Sigmoid colon (tissue), 7 donors: Measurements from ENCODE around the gene SBNO2. TPM values are rescaled to one million over a fixed set of nuclear protein-coding genes. Genes with fewer than 3 reads are reported as not detected.

Source experiments
- DNase-seq: peaks from one replicate; pipeline ENCODE4 v3.0.0-alpha.2; 2019
- H3K27ac ChIP-seq, 4 donors: fragments of 200-600 bp; sonication (generic); one replicate each; pipeline ENCODE4 v1.5.1; 2016 to 2019; ENCODE audit warnings: mild to moderate bottlenecking in 1 of 4
- H3K27me3 ChIP-seq, 3 donors: fragments of 200-600 bp; sonication (generic); one replicate each; pipeline ENCODE4 v1.5.1; 2019; ENCODE audit warnings: mild to moderate bottlenecking in 1 of 3
- H3K36me3 ChIP-seq, 4 donors: fragments of 200-600 bp; sonication (generic); one replicate each; pipeline ENCODE4 v1.5.1; 2016 to 2019
- H3K4me1 ChIP-seq, 4 donors: fragments of 200-600 bp; sonication (generic); one replicate each; pipeline ENCODE4 v1.5.1; 2017 to 2019
- H3K4me3 ChIP-seq, 4 donors: fragments of 200-600 bp; sonication (generic); one replicate each; pipeline ENCODE4 v1.5.1; 2017 to 2019; ENCODE audit warnings: mild to moderate bottlenecking in 2 of 4, moderate library complexity in 1 of 4
- H3K9me3 ChIP-seq, 4 donors: fragments of 200-600 bp in 3 of 4; sonication (generic) in 3 of 4; one replicate each; pipeline versions ENCODE4 v1.5.1 to v1.6.1; 2013 to 2019
- CTCF ChIP-seq, 4 experiments: fragments of 450-650 bp in 3 of 4; fragments of 200-600 bp in 1 of 4; IDR thresholded peaks; one replicate each; pipeline ENCODE4 v1.5.1; 2016 to 2019; ENCODE audit warnings: antibody characterized with exemption in 4 of 4, mild to moderate bottlenecking in 3 of 4, moderate library complexity in 2 of 4
- EP300 ChIP-seq, 4 donors: sonication (generic); formaldehyde crosslinking; IDR thresholded peaks; one replicate each; pipeline ENCODE4 v1.6.1; 2017; ENCODE audit warnings: antibody characterized with exemption in 4 of 4
- POLR2A ChIP-seq, 2 donors: fragments of 450-650 bp; IDR thresholded peaks; one replicate each; pipeline ENCODE4 v1.6.1; 2016; ENCODE audit warnings: antibody characterized with exemption in 2 of 2, mild to moderate bottlenecking in 2 of 2, moderate library complexity in 2 of 2
- POLR2AphosphoS5 ChIP-seq, 4 donors: sonication (generic); formaldehyde crosslinking; IDR thresholded peaks; one replicate each; pipeline ENCODE4 v1.6.1; 2017; ENCODE audit warnings: antibody characterized with exemption in 4 of 4
- WGBS, 2 donors: extraction: QIAGEN DNeasy Blood & Tissue Kit; methylation state at CpG; one replicate each; pipeline ENCODE4 v1.1.7; 2013; 5-methylcytosine and 5-hydroxymethylcytosine counted together
- intact Hi-C: fragments of 100-400 bp; cut with DNase I; formaldehyde crosslinking; loops from one replicate; pipeline ENCODE4 v1.15.1; 2023
- polyA plus RNA-seq, 3 donors: library from polyadenylated mRNA; stranded (reverse); fragments of 200-250 nt; gene quantifications; one replicate each; pipeline ENCODE4 v1.2.3, GENCODE V29; 2013
- total RNA-seq, 4 donors: library from RNA; depleted of rRNA; stranded (reverse); fragments of >200 nt; gene quantifications; one replicate each; pipeline ENCODE4 v1.1.0, GENCODE V29; 2016
- donor health status: healthy with polysubstance abuse.
- donor health status: Bipolar disorder and iron deficiency.
- donor health status: healthy.

SBNO2 gene
- total and polyA plus RNA-seq, 7 donors: 6.8 to 91.9 (median 14.8) TPM

GRCh38 chr19:1134431-1134830, 39.6 kb downstream of the SBNO2 start:
- intact Hi-C loops: loop anchor here (5.0 kb wide), 2 partner anchors 38 to 58 kb away; partner anchors contain the start of gene SBNO2
- Histone ChIP-seq H3K36me3 (peaks cover 0 to 5% (median 0%) of the 10 kb centered on the region in 4 donors), H3K27me3 (no peaks in the 10 kb centered on the region), H3K27ac (peak overlapping the region in 2 of 4 donors; percentile 89 to 90), H3K4me3 (no peak overlapping the region), H3K9me3 (no peaks in the 10 kb centered on the region), H3K4me1 (peaks cover 0 to 67% (median 57%) of the 10 kb centered on the region in 4 donors)
- TF ChIP-seq CTCF (IDR thresholded peaks at IDR 0.05) (no peak), POLR2AphosphoS5 (IDR thresholded peaks at IDR 0.05) (no peak), POLR2A (IDR thresholded peaks at IDR 0.05) (no peak), EP300 (IDR thresholded peaks at IDR 0.05) (no peak)
- 91 to 92% methylated on average over 11 of the region's 11 CpGs for WGBS, 2 donors
- no peak for DNase-seq

- intact Hi-C loops: loop anchor here (5.0 kb wide), 2 partner anchors 39 to 59 kb away; partner anchors contain the start of gene SBNO2
- peaks cover 0 to 73% (median 59%) of the 10 kb centered on the region in 4 donors for H3K4me1 ChIP-seq
These were observed 40.6 kb downstream of the SBNO2 start for GRCh38 chr19:1133471-1133929.

GRCh38 chr19:1132552-1133383, 41.3 kb downstream of the SBNO2 start:
- DNase-seq: no peak
- H3K4me3 ChIP-seq: peak overlapping the region; percentile 53 to 68 (median 60)
- no peaks in the 10 kb centered on the region for H3K27me3 ChIP-seq
- intact Hi-C loops: loop anchor here (5.0 kb wide), 2 partner anchors 40 to 60 kb away; partner anchors contain the start of gene SBNO2
- 43 to 61% methylated on average over 48 of the region's 48 CpGs for WGBS, 2 donors
- peak overlapping the region; percentile 83 to 94 (median 90) for H3K27ac ChIP-seq
- peak in 1 of 4 donors; percentile 41 for TF ChIP-seq POLR2AphosphoS5 (IDR thresholded peaks at IDR 0.05)
- TF ChIP-seq CTCF (IDR thresholded peaks at IDR 0.05): no peak
- H3K4me1 ChIP-seq: peaks cover 0 to 73% (median 59%) of the 10 kb centered on the region in 4 donors
- no peaks in the 10 kb centered on the region for H3K9me3 ChIP-seq
- H3K36me3 ChIP-seq: peaks cover 0 to 10% (median 0%) of the 10 kb centered on the region in 4 donors

More at GRCh38 chr19:1133471-1133929, 40.6 kb downstream of the SBNO2 start:
- Histone ChIP-seq H3K27ac (peak overlapping the region; percentile 83 to 94 (median 90)), H3K4me3 (no peak overlapping the region), H3K27me3 (no peaks in the 10 kb centered on the region), H3K9me3 (no peaks in the 10 kb centered on the region), H3K36me3 (peaks cover 0 to 5% (median 0%) of the 10 kb centered on the region in 4 donors)
- DNase-seq: no peak
- WGBS, 2 donors: 86 to 87% methylated on average over 25 of the region's 25 CpGs
- no peak for TF ChIP-seq CTCF (IDR thresholded peaks at IDR 0.05)
- TF ChIP-seq POLR2A (IDR thresholded peaks at IDR 0.05): no peak
- no peak for TF ChIP-seq POLR2AphosphoS5 (IDR thresholded peaks at IDR 0.05)
- no peak for TF ChIP-seq EP300 (IDR thresholded peaks at IDR 0.05)

GRCh38 chr19:1131718-1132551, 42.1 kb downstream of the SBNO2 start:
- 1% methylated on average over 64 of the region's 64 CpGs for WGBS, 2 donors
- Histone ChIP-seq H3K4me3 (peak overlapping the region; percentile 53 to 68 (median 60)), H3K27ac (peak overlapping the region; percentile 83 to 94 (median 90)), H3K4me1 (peaks cover 0 to 75% (median 59%) of the 10 kb centered on the region in 4 donors), H3K36me3 (peaks cover 3 to 18% (median 6%) of the 10 kb centered on the region in 4 donors), H3K9me3 (no peaks in the 10 kb centered on the region), H3K27me3 (no peaks in the 10 kb centered on the region)
- intact Hi-C loops: loop anchor here (5.0 kb wide), 2 partner anchors 40 to 60 kb away; partner anchors contain the start of gene SBNO2
- peak; percentile 91 for DNase-seq
- TF ChIP-seq POLR2AphosphoS5 (IDR thresholded peaks at IDR 0.05) (peak in 3 of 4 donors; percentile 47 to 86 (median 52)), CTCF (IDR thresholded peaks at IDR 0.05) (peak in 1 of 4 experiments; percentile 44), POLR2A (IDR thresholded peaks at IDR 0.05) (no peak), EP300 (IDR thresholded peaks at IDR 0.05) (peak; percentile 16 to 91 (median 60))
